SK-N-SH (cell line): ENCODE data around the gene GPR63. TPM values are rescaled to one million over a fixed set of nuclear protein-coding genes. Genes with fewer than 3 reads are reported as not detected.

Source experiments
- CTCF ChIA-PET: fragments of 300-600, 350-600 bp; formaldehyde crosslinking; extraction: SDS; loops from one replicate; lab custom pipeline; 2021; lab: Yijun Ruan, JAX
- POLR2A ChIA-PET: fragments of 350-600 bp; sonication (Branson Sonifier 250); formaldehyde crosslinking; extraction: SDS; loops from one replicate; lab custom pipeline; 2020; ENCODE audit warnings: antibody characterized with exemption, inconsistent platforms; lab: Yijun Ruan, JAX
- DNase-seq: peaks from one replicate; pipeline ENCODE4 v3.0.0; 2012
- H2AFZ ChIP-seq: fragments of 200-600 bp; sonication (generic); 2 replicates; pipeline ENCODE4 v1.8.1; 2016; ENCODE audit warnings: antibody characterized with exemption, mild to moderate bottlenecking, low read depth
- H3F3A ChIP-seq: fragments of 200-600 bp; sonication (generic); replicated peaks from 2 replicates; pipeline ENCODE3; 2016; ENCODE audit warnings: antibody characterized with exemption, mild to moderate bottlenecking; ENCODE audit not compliant: insufficient read depth
- H3K27ac ChIP-seq, 2 experiments: fragments of 200-500 bp in 1 of 2; fragments of 200-600 bp in 1 of 2; sonication (Bioruptor generic) in 1 of 2; sonication (generic), shearing (Covaris generic) in 1 of 2; 2 replicates each; pipeline versions ENCODE4 v1.5.1 to v1.6.1; 2014 to 2016; ENCODE audit warnings: low read depth in 2 of 2, inconsistent platforms in 1 of 2, low read length in 1 of 2, mild to moderate bottlenecking in 1 of 2, mixed read lengths in 1 of 2
- H3K27me3 ChIP-seq: fragments of 200-600 bp; sonication (generic), shearing (Covaris generic); 2 replicates; pipeline ENCODE4 v1.6.1; 2016; ENCODE audit warnings: mixed run types; ENCODE audit not compliant: insufficient read depth
- H3K36me3 ChIP-seq, 2 experiments: fragments of 200-500 bp in 1 of 2; fragments of 200-600 bp in 1 of 2; sonication (Bioruptor generic) in 1 of 2; sonication (generic) in 1 of 2; replicated peaks in 1 of 2; 2 replicates each; pipeline versions ENCODE3 to v1.5.1; 2014 to 2016; ENCODE audit warnings: low read length in 1 of 2, mild to moderate bottlenecking in 1 of 2; ENCODE audit not compliant: insufficient read depth in 2 of 2, control insufficient read depth in 1 of 2
- H3K4me1 ChIP-seq, 2 experiments: fragments of 200-500 bp in 1 of 2; fragments of 200-600 bp in 1 of 2; sonication (Bioruptor generic) in 1 of 2; sonication (generic), shearing (Covaris generic) in 1 of 2; 2 replicates each; pipeline versions ENCODE4 v1.5.1 to v1.6.1; 2014 to 2016; ENCODE audit warnings: low read depth in 1 of 2, low read length in 1 of 2, mixed run types in 1 of 2; ENCODE audit not compliant: insufficient read depth in 2 of 2, control insufficient read depth in 1 of 2
- H3K4me2 ChIP-seq: fragments of 200-600 bp; sonication (generic), shearing (Covaris generic); 2 replicates; pipeline ENCODE4 v1.6.1; 2017; ENCODE audit warnings: mixed run types
- H3K4me3 ChIP-seq, 2 experiments: fragments of 200-500 bp in 1 of 2; fragments of 200-600 bp in 1 of 2; sonication (Bioruptor generic) in 1 of 2; sonication (generic), shearing (Covaris generic) in 1 of 2; 2 replicates each; pipeline versions ENCODE4 v1.5.1 to v1.8.1; 2014 to 2016; ENCODE audit warnings: low read depth in 2 of 2, inconsistent platforms in 1 of 2, low read length in 1 of 2, mild to moderate bottlenecking in 1 of 2, mixed read lengths in 1 of 2, moderate library complexity in 1 of 2
- H3K79me2 ChIP-seq: fragments of 200-600 bp; sonication (generic); 2 replicates; pipeline ENCODE4 v1.8.1; 2017; ENCODE audit warnings: mild to moderate bottlenecking; ENCODE audit not compliant: insufficient read depth
- H3K9ac ChIP-seq: fragments of 200-600 bp; sonication (generic); 2 replicates; pipeline ENCODE4 v1.6.1; 2017; ENCODE audit warnings: mixed run types
- H3K9me2 ChIP-seq: fragments of 200-600 bp; sonication (generic); 2 replicates; pipeline ENCODE4 v1.6.1; 2017; ENCODE audit warnings: mixed run types
- H3K9me3 ChIP-seq: fragments of 200-600 bp; sonication (generic); 2 replicates; pipeline ENCODE4 v1.6.1; 2017; ENCODE audit warnings: mixed run types, mild to moderate bottlenecking, moderate library complexity
- H4K20me1 ChIP-seq: fragments of 200-600 bp; sonication (generic); 2 replicates; pipeline ENCODE4 v1.6.1; 2017; ENCODE audit warnings: mild to moderate bottlenecking, mixed run types; ENCODE audit not compliant: insufficient read depth
- CHD2 ChIP-seq: fragments of 150-350 bp; IDR thresholded peaks from 2 replicates; pipeline ENCODE4 v1.6.1; 2018; ENCODE audit warnings: low read length; ENCODE audit not compliant: partially characterized antibody
- ELF1 ChIP-seq: IDR thresholded peaks from 2 replicates; pipeline ENCODE4 v1.4.0; 2012
- EP300 ChIP-seq, 2 experiments: IDR thresholded peaks; 2 replicates each; pipeline versions ENCODE4 v1.4.0 to v1.6.1; 2012; ENCODE audit warnings: borderline replicate concordance in 1 of 2, low read depth in 1 of 2, low read length in 1 of 2
- FOSL2 ChIP-seq: IDR thresholded peaks from 2 replicates; pipeline ENCODE4 v1.4.0; 2012; ENCODE audit warnings: low read depth, mild to moderate bottlenecking, moderate library complexity, borderline replicate concordance
- FOXM1 ChIP-seq: IDR thresholded peaks from 2 replicates; pipeline ENCODE4 v1.4.0; 2012; ENCODE audit warnings: low read depth, mild to moderate bottlenecking
- GABPA ChIP-seq: IDR thresholded peaks from 2 replicates; pipeline ENCODE4 v1.4.0; 2012; ENCODE audit warnings: low read depth, mild to moderate bottlenecking
- GATA2 ChIP-seq: sonication (generic); formaldehyde crosslinking; IDR thresholded peaks from 2 replicates; pipeline ENCODE4 v1.5.0; 2020; ENCODE audit warnings: mild to moderate bottlenecking, missing genetic modification reagents
- IRF3 ChIP-seq: fragments of 150-350 bp; IDR thresholded peaks from 2 replicates; pipeline ENCODE4 v1.6.1; 2016; ENCODE audit warnings: mild to moderate bottlenecking, low read depth, low read length
- MEF2A ChIP-seq: IDR thresholded peaks from 2 replicates; pipeline ENCODE4 v1.4.0; 2012; ENCODE audit warnings: low read depth, borderline replicate concordance
- MXI1 ChIP-seq: IDR thresholded peaks from 2 replicates; pipeline ENCODE4 v1.6.1; 2012; ENCODE audit warnings: mild to moderate bottlenecking, low read depth, low read length, improper control_type of control experiment
- NFIC ChIP-seq: IDR thresholded peaks from 2 replicates; pipeline ENCODE4 v1.4.0; 2012; ENCODE audit warnings: borderline replicate concordance
- NRF1 ChIP-seq: IDR thresholded peaks from 2 replicates; pipeline ENCODE4 v1.6.1; 2012; ENCODE audit warnings: low read depth, mild to moderate bottlenecking, low read length
- RAD21 ChIP-seq: IDR thresholded peaks from 2 replicates; pipeline ENCODE4 v1.6.1; 2012; ENCODE audit warnings: mild to moderate bottlenecking, low read length
- RCOR1 ChIP-seq: fragments of 150-350 bp; IDR thresholded peaks from 2 replicates; pipeline ENCODE4 v1.6.1; 2017; ENCODE audit warnings: antibody characterized with exemption, low read length
- RXRA ChIP-seq: IDR thresholded peaks from 2 replicates; pipeline ENCODE4 v1.4.0; 2012; ENCODE audit warnings: low read depth, mild to moderate bottlenecking, borderline replicate concordance
- SIN3A ChIP-seq: IDR thresholded peaks from 2 replicates; pipeline ENCODE4 v1.6.1; 2012; ENCODE audit warnings: low read depth, mild to moderate bottlenecking, low read length, moderate library complexity, borderline replicate concordance
- SMC3 ChIP-seq: IDR thresholded peaks from 2 replicates; pipeline ENCODE4 v1.6.1; 2012; ENCODE audit warnings: low read depth, low read length, improper control_type of control experiment
- TAF1 ChIP-seq: IDR thresholded peaks from 2 replicates; pipeline ENCODE4 v1.6.1; 2012; ENCODE audit warnings: low read depth, mild to moderate bottlenecking, low read length, moderate library complexity, borderline replicate concordance
- USF2 ChIP-seq: fragments of 150-350 bp; IDR thresholded peaks from 2 replicates; pipeline ENCODE4 v1.6.1; 2017; ENCODE audit warnings: antibody characterized with exemption, low read length, low read depth, borderline replicate concordance
- YY1 ChIP-seq: IDR thresholded peaks from 2 replicates; pipeline ENCODE4 v1.4.0; 2012; ENCODE audit warnings: low read depth, mild to moderate bottlenecking
- WGBS: methylation state at CpG from one replicate; pipeline ENCODE4 v1.1.6; 2017; ENCODE audit warnings: low lambda C conversion rate; 5-methylcytosine and 5-hydroxymethylcytosine counted together
- polyA plus RNA-seq, 3 experiments: library from polyadenylated mRNA; depleted of rRNA; stranded (reverse); fragments of >200 nt; gene quantifications; 2 replicates each; pipeline ENCODE4 v1.2.3, GENCODE V29; 2012
- TF ChIP-seq, protein P1 (sequence below): fragments of 200-600 bp; sonication (generic); IDR thresholded peaks from 2 replicates; pipeline ENCODE4 v1.6.1; 2017; ENCODE audit warnings: antibody characterized with exemption, mild to moderate bottlenecking, moderate library complexity

Gene GPR63
- polyA plus RNA-seq, 1 of the 3 experiments (the other 2 are of a cell fraction): 0.53 TPM

DNA sequence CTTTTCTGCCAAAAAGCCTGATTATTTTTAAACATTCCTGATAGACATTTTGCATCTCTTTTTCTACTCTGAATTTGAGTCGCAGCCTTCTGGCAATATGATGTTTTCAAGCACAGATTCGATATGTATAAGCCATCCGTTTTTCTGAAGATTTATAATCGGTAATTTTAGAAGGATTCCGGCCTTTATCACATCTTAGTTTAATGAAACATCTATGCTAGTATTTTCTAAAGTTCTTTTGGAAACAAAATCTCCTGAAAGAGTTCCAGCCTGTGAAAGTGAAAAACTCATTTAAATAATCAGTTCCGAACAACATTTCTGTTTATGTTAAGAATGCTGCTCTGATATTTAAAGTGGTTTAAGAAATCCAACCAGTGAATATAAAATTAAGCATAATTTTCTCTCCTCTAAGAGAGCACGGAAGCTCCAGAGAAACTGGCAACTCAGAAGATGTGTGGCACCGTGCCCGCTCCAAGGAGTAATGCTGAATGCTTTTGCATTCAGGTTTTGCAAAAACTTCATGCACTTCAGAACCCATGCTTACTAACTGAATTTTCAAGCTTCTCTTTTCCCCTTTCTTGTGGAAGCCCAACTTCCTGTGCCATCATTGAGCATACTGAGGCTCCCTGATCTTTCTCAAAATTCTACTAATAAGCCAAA is 39.7 kb upstream of the GPR63 start:
- H3F3A ChIP-seq: no peaks in the 10 kb centered on the region
- H3K4me1 ChIP-seq: peaks cover 0 to under 1% of the 10 kb centered on the region in 2 experiments; a peak in 2 of 4 replicates
- H3K36me3 ChIP-seq: no peaks in the 10 kb centered on the region
- no peak for DNase-seq
- WGBS: 72% methylated on average over 9 of the region's 9 CpGs
- no peaks in the 10 kb centered on the region for H3K9me3 ChIP-seq
- H3K9ac ChIP-seq: no peak overlapping the region
- H3K79me2 ChIP-seq: no peaks in the 10 kb centered on the region
- no peak overlapping the region for H3K4me2 ChIP-seq
- no peak overlapping the region for H3K4me3 ChIP-seq
- no peaks in the 10 kb centered on the region for H3K27me3 ChIP-seq
- TF ChIP-seq MEF2A (no peak), YY1 (no peak), NFIC (no peak), TAF1 (no peak), ELF1 (no peak), GATA2 (CRISPR knock-in tag) (no peak), MXI1 (no peak), SIN3A (no peak), IRF3 (no peak), GABPA (no peak), USF2 (no peak), FOSL2 (no peak)
- TF ChIP-seq, protein P1, sequence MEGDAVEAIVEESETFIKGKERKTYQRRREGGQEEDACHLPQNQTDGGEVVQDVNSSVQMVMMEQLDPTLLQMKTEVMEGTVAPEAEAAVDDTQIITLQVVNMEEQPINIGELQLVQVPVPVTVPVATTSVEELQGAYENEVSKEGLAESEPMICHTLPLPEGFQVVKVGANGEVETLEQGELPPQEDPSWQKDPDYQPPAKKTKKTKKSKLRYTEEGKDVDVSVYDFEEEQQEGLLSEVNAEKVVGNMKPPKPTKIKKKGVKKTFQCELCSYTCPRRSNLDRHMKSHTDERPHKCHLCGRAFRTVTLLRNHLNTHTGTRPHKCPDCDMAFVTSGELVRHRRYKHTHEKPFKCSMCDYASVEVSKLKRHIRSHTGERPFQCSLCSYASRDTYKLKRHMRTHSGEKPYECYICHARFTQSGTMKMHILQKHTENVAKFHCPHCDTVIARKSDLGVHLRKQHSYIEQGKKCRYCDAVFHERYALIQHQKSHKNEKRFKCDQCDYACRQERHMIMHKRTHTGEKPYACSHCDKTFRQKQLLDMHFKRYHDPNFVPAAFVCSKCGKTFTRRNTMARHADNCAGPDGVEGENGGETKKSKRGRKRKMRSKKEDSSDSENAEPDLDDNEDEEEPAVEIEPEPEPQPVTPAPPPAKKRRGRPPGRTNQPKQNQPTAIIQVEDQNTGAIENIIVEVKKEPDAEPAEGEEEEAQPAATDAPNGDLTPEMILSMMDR: no peak
- TF ChIP-seq, all 33 proteins: peak for 0
- CTCF ChIA-PET: interaction anchor here (1.0 to 1.1 kb wide), 2 partner anchors 8 to 133 kb away, joined by 3 read pairs; no protein-coding TSS in a partner anchor
- H3K9me2 ChIP-seq: no peaks in the 10 kb centered on the region
- POLR2A ChIA-PET: no interaction called here
- H3K27ac ChIP-seq: no peak overlapping the region
- H4K20me1 ChIP-seq: no peaks in the 10 kb centered on the region
- H2AFZ ChIP-seq: no peak overlapping the region

DNA sequence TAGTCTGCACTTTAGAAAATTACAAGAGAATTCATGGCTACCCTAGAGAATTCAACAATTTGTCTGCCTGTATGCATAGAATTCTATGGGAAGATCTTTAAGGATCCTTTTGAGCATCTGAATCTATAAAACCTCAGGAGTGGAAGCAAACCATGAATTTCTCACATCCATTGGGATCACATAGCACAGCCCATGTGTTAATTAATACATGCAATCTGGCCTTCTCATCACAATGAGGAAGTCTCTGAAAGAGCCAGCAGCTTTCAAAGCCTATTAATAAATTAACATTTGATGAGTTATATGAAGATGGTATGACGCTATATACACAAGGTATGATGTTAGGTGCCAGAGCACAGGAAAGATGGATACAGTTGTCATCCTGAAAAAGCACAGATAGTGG is 35.7 kb upstream of the GPR63 start:
- Histone ChIP-seq H3K9ac (no peak overlapping the region), H3F3A (no peaks in the 10 kb centered on the region), H3K36me3 (no peaks in the 10 kb centered on the region), H4K20me1 (no peaks in the 10 kb centered on the region), H3K27me3 (no peaks in the 10 kb centered on the region), H3K9me2 (no peaks in the 10 kb centered on the region), H3K4me3 (no peak overlapping the region), H2AFZ (no peak overlapping the region), H3K79me2 (no peaks in the 10 kb centered on the region), H3K27ac (no peak overlapping the region), H3K4me1 (peaks cover 0 to 2% of the 10 kb centered on the region in 2 experiments; a peak in 2 of 4 replicates), H3K9me3 (no peaks in the 10 kb centered on the region), H3K4me2 (no peak overlapping the region)
- DNase-seq: no peak
- CTCF ChIA-PET: no interaction called here
- TF ChIP-seq RAD21: no peak
- no peak for TF ChIP-seq GABPA
- no peak for TF ChIP-seq SMC3
- TF ChIP-seq FOXM1: no peak
- no peak for TF ChIP-seq MEF2A
- TF ChIP-seq EP300 (IDR thresholded peaks at IDR 0.05; ENCODE audit: borderline replicate concordance in 1 of 2, low read depth in 1 of 2, low read length in 1 of 2): no peak
- no peak for TF ChIP-seq SIN3A
- TF ChIP-seq NRF1: no peak
- TF ChIP-seq ELF1: no peak
- no peak for TF ChIP-seq CHD2
- no peak for TF ChIP-seq RCOR1
- TF ChIP-seq RXRA: no peak
- no peak for TF ChIP-seq FOSL2
- WGBS: 30% methylated on average over 1 of the region's 1 CpG
- POLR2A ChIA-PET: no interaction called here
